Heart right ventricle (tissue), 16 donors: Measurements from ENCODE around the gene OTULINL. TPM values are rescaled to one million over a fixed set of nuclear protein-coding genes. Genes with fewer than 3 reads are reported as not detected.

Source experiments
- ATAC-seq, 8 donors: fragments of 200-7000 bp; cut with Tn5 transposase; one replicate each; pipeline ENCODE4 v1.9.1; 2020; ENCODE audit warnings: mild to moderate bottlenecking in 8 of 8, moderate library complexity in 8 of 8, moderate number of reproducible peaks in 1 of 8
- DNase-seq, 2 donors: peaks; one replicate each; pipeline ENCODE4 v3.0.0-alpha.2; 2020
- H3K27ac ChIP-seq, 10 donors: fragments of 200-600 bp; sonication (generic) in 2 of 10; one replicate each; pipeline versions ENCODE4 v1.5.0 to v1.8.0; 2020 to 2022; ENCODE audit warnings: mild to moderate bottlenecking in 3 of 10
- H3K27me3 ChIP-seq, 7 donors: fragments of 200-600 bp; one replicate each; pipeline ENCODE4 v1.8.0; 2021 to 2022; ENCODE audit warnings: mild to moderate bottlenecking in 2 of 7
- H3K36me3 ChIP-seq, 9 donors: fragments of 200-600 bp; sonication (generic) in 1 of 9; one replicate each; pipeline versions ENCODE4 v1.5.0 to v1.8.0; 2020 to 2022; ENCODE audit warnings: mild to moderate bottlenecking in 2 of 9
- H3K4me1 ChIP-seq, 9 donors: fragments of 200-600 bp; sonication (generic) in 1 of 9; one replicate each; pipeline versions ENCODE4 v1.5.0 to v1.8.0; 2020 to 2022; ENCODE audit warnings: mild to moderate bottlenecking in 4 of 9
- H3K4me3 ChIP-seq, 10 donors: fragments of 200-600 bp; sonication (generic) in 2 of 10; one replicate each; pipeline versions ENCODE4 v1.5.0 to v1.8.0; 2020 to 2022; ENCODE audit warnings: mild to moderate bottlenecking in 7 of 10, moderate library complexity in 2 of 10
- H3K9me3 ChIP-seq, 11 donors: fragments of 200-600 bp in 10 of 11; sonication (generic) in 2 of 11; one replicate each; pipeline versions ENCODE4 v1.5.0 to v1.8.0; 2013 to 2022; ENCODE audit warnings: mild to moderate bottlenecking in 2 of 11, control low read depth in 1 of 11, moderate library complexity in 1 of 11
- WGBS, 2 donors: extraction: QIAGEN DNeasy Blood & Tissue Kit; methylation state at CpG; one replicate each; pipeline ENCODE4 v1.1.7; 2013; ENCODE audit warnings: inconsistent platforms in 1 of 2; 5-methylcytosine and 5-hydroxymethylcytosine counted together
- intact Hi-C, 10 donors: fragments of 100-400 bp; cut with DNase I; formaldehyde crosslinking; loops; one replicate each; pipeline versions ENCODE4 v1.11.1 to v1.14.2; 2022
- polyA plus RNA-seq, 2 donors: library from polyadenylated mRNA; stranded (reverse); fragments of 200-250 nt; gene quantifications; one replicate each; pipeline ENCODE4 v1.2.3, GENCODE V29; 2013
- total RNA-seq, 10 donors: library from RNA; stranded (reverse); fragmentation: NEBNext Ultra II Directional in 3 of 10; extraction: Animal tissue kit (Norgen Biotek cat#: 25700) in 3 of 10; gene quantifications; one replicate each; pipeline versions ENCODE4 v1.2.1 to v1.2.4, GENCODE V29; 2021 to 2023
- TF ChIP-seq, protein P1 (sequence below), 9 donors: fragments of 200-600 bp; sonication (generic) in 2 of 9; IDR thresholded peaks; one replicate each; pipeline versions ENCODE4 v1.5.0 to v1.8.0; 2021 to 2022; ENCODE audit warnings: antibody characterized with exemption in 9 of 9, mild to moderate bottlenecking in 5 of 9, moderate library complexity in 1 of 9
- donor health status: Arrhythmogenic right ventricular cardiomyopathy.
- donor health status: ischemic (EF 13 %, LVEDD 7.1; RV severe dilation, severe dysfunction).
- donor health status: healthy with polysubstance abuse.
- donor health status: DM: no; HTN: yes; CAD: no.
- donor health status: DM: no; HTN: no; CAD: no.
- donor health status: ischemic (EF 25% LVEDD 6.9; RV normal size, moderate dysfunction).
- donor health status: ischemic (EF 25% LVEDD 5.7; RV mildly dilated, moderate dysfunction).
- donor health status: healthy.
- donor health status: DM: yes; HTN: yes; CAD: no.
- donor health status: Ischemic cardiomyopathy.
- donor health status: ischemic (EF 35%, LVEDD 5.7; RV mildly dilated, moderate dysfunction).
- donor health status: nonischemic (EF 11% LVEDD 7.7; RV severe dilation, severe dysfunction).
- donor health status: DM: yes; HTN: yes; CAD: no.
- donor health status: PGD.
- donor health status: ischemic (EF 29% LVEDD 5.4; RV normal size, mild dysfunction).
- donor health status: nonischemic (EF 23%, LVEDD 6.1; RV moderate dilation, normal function).

Gene OTULINL
- total and polyA plus RNA-seq, 12 donors = 0.29 to 9.5 (median 1.3) TPM

- intact Hi-C loops = no loop called here
- Histone ChIP-seq H3K9me3 (no peaks in the 10 kb centered on the region), H3K27me3 (no peaks in the 10 kb centered on the region), H3K4me1 (peaks cover 0 to 51% (median 0%) of the 10 kb centered on the region in 9 donors), H3K36me3 (peaks cover 0 to 16% (median 0%) of the 10 kb centered on the region in 9 donors), H3K27ac (no peak overlapping the region), H3K4me3 (no peak overlapping the region)
- WGBS, 2 donors = 81 to 86% methylated on average over 2 of the region's 2 CpGs
- no peak for DNase-seq
- no peak for ATAC-seq
- TF ChIP-seq, protein P1, sequence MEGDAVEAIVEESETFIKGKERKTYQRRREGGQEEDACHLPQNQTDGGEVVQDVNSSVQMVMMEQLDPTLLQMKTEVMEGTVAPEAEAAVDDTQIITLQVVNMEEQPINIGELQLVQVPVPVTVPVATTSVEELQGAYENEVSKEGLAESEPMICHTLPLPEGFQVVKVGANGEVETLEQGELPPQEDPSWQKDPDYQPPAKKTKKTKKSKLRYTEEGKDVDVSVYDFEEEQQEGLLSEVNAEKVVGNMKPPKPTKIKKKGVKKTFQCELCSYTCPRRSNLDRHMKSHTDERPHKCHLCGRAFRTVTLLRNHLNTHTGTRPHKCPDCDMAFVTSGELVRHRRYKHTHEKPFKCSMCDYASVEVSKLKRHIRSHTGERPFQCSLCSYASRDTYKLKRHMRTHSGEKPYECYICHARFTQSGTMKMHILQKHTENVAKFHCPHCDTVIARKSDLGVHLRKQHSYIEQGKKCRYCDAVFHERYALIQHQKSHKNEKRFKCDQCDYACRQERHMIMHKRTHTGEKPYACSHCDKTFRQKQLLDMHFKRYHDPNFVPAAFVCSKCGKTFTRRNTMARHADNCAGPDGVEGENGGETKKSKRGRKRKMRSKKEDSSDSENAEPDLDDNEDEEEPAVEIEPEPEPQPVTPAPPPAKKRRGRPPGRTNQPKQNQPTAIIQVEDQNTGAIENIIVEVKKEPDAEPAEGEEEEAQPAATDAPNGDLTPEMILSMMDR (IDR thresholded peaks at IDR 0.05) = no peak
Observed at GRCh38 chr5:14598225-14598624, 16.6 kb downstream of the OTULINL start.

GRCh38 chr5:14599476-14600127 lies 18.0 kb downstream of the OTULINL start:
- Histone ChIP-seq H3K27me3 (no peaks in the 10 kb centered on the region), H3K36me3 (peaks cover 0 to 28% (median 0%) of the 10 kb centered on the region in 9 donors), H3K4me1 (peaks cover 0 to 37% (median 0%) of the 10 kb centered on the region in 9 donors), H3K4me3 (no peak overlapping the region), H3K9me3 (no peaks in the 10 kb centered on the region), H3K27ac (no peak overlapping the region)
- intact Hi-C loops = no loop called here
- no peak for ATAC-seq
- no peak for DNase-seq
- TF ChIP-seq, protein P1 (IDR thresholded peaks at IDR 0.05) = no peak
- WGBS, 2 donors = 86% methylated on average over 1 of the region's 1 CpG

- no peaks in the 10 kb centered on the region for H3K27me3 ChIP-seq
- no peak for DNase-seq
- H3K9me3 ChIP-seq = no peaks in the 10 kb centered on the region
- no peak overlapping the region for H3K4me3 ChIP-seq
- H3K27ac ChIP-seq = no peak overlapping the region
- H3K4me1 ChIP-seq = peaks cover 0 to 24% (median 0%) of the 10 kb centered on the region in 9 donors
- TF ChIP-seq, protein P1 (IDR thresholded peaks at IDR 0.05) = no peak
- H3K36me3 ChIP-seq = peaks cover 0 to 33% (median 0%) of the 10 kb centered on the region in 9 donors
- no peak for ATAC-seq
- WGBS, 2 donors = 88 to 92% methylated on average over 1 of the region's 1 CpG
- intact Hi-C loops = no loop called here
Observed at GRCh38 chr5:14600846-14601245, 19.3 kb downstream of the OTULINL start.

GRCh38 chr5:14603141-14603540 lies 21.5 kb downstream of the OTULINL start:
- Histone ChIP-seq H3K4me3 (no peak overlapping the region), H3K27me3 (no peaks in the 10 kb centered on the region), H3K9me3 (peaks cover 0 to 4% (median 0%) of the 10 kb centered on the region in 11 donors), H3K4me1 (peaks cover 0 to 18% (median 0%) of the 10 kb centered on the region in 9 donors), H3K27ac (no peak overlapping the region), H3K36me3 (peaks cover 0 to 33% (median 0%) of the 10 kb centered on the region in 9 donors)
- no peak for DNase-seq
- TF ChIP-seq, protein P1 (IDR thresholded peaks at IDR 0.05) = no peak
- intact Hi-C loops = no loop called here
- no peak for ATAC-seq
- WGBS, 2 donors = 79 to 80% methylated on average over 1 of the region's 1 CpG
